HG03139 (cell line): ENCODE results near the gene EIF4E1B.

Experiments
- ATAC-seq: cut with Tn5 transposase; IDR thresholded peaks from one replicate; pipeline ENCODE4 v1.9.1; 2021; ENCODE audit not compliant: unreplicated experiment

Gene EIF4E1B

DNA sequence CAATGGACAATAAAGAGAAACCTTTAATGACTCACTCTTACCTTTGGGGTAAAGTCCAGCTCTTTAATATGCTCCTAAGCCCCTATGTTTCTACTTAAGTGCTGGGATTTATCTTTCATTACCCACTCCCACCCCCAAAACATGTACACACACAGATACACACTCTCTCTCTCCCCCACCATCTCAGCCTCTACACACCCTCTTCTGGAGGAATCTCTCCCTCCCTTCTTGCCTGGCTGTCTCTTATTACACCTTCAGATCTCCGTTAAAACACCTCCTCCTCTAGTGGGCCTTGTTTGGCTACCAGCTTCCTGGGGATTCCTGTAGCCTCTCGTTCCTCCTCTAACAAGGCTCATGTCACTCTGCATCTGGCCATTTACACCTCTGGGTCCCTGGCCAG is 27.4 kb upstream of the EIF4E1B start:
- no peak for ATAC-seq

DNA sequence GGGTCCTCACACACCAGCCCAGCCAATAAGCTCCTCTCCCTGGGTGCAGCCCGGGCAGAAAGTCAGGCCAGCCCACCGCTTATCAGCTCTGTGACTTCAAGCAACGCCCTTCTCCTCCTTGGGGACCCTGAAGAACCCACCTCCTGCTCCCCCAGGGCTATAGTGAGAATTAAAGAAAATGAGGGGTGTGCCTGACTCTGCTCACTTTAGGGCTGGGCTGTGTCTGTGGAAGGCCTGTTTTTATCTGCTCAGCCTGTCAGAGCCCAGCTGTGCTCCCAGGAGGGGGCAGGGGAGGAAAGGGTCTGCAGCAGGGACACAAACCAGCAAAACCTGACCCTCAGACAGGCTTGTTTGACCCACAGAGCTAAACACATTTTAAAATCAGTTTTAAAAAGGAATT is 24.4 kb upstream of the EIF4E1B start:
- ATAC-seq: no peak

DNA sequence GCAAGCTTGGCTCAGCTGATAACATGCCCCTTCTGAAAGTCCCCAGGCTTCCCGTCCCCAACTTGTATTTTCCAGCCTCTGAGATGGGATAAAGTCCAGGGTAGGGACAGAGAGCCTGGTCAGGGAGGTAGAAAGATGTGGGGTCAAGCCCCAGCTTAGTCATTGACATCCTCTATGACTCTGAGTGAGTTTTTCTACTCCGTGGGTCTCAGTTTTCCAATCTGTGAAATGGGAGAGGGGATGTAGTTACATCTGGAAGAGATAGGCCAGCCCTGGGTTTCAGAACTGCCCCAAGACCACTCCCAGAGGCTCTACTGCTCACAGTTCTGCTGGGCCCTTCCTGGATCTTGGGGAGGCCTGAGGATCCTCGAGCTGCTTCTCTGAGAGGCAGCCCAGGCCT is 23.6 kb upstream of the EIF4E1B start:
- ATAC-seq: no peak

DNA sequence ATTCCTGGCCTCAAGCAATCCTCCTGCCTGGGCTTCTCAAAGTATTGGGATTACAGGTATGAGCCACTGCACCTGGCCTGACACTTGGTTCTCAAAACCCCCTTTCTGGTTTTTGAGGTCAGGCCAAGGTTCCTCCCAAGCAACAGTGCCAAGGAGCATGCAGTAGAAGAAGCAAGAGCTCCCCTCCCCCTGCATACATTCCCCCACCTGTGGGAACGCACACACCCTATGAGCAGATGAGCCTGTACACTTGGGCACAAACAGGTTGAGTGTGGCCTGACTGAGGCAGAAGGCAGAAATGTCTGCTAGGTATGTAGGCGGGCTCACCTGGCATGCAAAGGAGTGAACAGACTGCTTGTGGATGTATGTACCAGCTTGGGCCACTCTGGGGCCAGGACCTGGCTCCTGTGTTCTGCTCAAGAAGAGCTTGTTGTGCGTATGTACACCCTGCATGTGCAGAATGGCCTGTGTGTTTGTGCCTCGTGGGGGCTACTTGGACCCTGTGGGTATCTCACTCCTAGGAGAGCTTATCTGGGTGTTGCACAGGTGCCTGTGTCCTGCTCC is 22.3 kb upstream of the EIF4E1B start:
- no peak for ATAC-seq

DNA sequence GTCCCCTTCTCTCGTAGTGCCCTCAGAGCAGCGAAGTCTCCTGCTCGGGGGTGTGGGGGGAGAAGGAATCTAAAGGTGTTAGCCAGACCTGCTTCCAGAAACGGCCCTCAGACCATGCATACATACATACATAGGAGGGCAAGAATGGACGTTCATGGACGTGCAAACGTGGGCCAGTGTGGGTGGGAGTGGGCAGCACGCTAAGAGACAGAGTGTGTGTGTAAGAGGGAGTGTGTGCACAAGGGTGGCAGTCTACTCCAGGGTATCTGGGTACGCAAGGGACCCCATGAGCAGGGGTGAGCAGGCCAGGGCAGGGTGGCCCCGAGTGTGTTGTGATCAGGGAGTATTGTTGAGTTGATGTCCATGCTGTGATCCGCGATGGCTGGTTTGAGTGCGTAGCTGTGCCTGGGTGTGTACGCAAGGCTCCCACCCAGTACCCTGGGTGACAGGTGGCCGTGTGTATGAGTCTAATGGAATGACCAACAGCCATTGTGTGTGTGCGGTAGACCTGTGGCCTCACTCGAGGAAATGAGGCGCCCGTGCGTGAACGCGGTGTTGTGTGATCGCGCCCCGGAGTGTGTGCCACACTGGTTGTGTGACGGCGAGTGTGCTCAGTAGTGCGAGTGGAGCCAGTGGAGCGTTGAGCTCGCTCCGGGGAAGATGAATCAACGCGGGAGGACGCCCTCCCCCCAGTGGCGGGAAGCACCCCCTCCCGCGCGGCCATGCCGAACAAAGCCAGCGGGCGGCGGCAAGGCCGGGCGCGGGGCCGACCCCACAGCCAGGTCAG is 21.3 kb upstream of the EIF4E1B start:
- peak; percentile 28 for ATAC-seq

DNA sequence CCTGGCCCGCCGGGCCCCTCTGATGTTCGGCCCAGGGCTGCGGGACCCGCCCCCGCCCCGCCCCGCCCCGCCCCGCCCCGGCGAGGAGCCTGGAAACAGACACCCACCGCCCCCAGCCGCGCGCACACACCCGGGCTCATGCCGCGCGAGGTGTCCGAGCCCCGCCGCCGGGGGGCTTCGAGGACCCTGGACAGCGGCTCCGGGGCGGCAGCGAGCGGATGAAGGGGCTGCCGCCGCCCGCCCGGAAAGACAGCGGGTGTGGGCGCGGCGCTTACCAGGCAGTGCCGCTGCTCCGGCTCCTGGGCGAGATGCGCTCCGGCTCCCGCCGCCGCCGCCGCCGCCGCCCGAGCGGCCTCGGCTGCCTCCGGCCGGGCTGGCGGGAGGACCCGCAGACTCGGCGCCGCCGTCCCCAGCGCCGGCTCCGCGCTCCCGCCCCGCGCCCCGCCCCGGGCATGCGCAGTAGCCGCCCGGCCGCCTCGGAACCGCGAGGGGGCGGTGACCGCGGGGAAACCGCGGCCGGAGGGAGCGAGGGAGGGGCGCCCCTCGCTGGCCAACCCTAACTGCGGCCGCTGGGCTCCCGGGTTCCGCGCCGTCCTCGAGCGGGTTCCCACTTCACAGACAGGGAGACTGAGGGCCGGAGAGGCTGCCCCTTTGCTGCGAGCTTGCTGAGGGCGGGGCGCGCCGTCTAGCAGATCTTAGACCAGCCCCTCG is 20.6 kb upstream of the EIF4E1B start, which contains the start of gene GPRIN1:
Gene GPRIN1, minus strand, starts transcription at position 433 of the 711 bp plus-strand sequence. CDS start 10,322 bp downstream, outside the sequence.
- peak; percentile 59 for ATAC-seq

DNA sequence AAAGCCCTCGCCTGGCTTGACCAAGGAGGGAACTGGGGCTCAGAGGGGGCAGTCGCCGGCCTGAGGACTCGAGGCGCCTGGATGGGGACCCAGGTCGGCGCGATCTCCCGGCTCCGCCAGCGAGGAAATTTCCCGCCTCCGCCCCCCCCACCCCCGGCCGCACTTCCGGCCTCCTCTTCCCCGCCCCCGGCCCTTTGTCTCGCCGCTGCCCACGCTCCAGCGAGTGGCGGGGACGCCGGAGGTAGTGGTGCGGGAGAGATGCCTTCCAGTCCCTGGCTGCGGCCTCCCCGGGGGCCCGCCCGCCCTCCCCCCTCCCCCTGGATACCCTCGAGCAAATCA is 20.1 kb upstream of the EIF4E1B start:
- ATAC-seq: no peak

DNA sequence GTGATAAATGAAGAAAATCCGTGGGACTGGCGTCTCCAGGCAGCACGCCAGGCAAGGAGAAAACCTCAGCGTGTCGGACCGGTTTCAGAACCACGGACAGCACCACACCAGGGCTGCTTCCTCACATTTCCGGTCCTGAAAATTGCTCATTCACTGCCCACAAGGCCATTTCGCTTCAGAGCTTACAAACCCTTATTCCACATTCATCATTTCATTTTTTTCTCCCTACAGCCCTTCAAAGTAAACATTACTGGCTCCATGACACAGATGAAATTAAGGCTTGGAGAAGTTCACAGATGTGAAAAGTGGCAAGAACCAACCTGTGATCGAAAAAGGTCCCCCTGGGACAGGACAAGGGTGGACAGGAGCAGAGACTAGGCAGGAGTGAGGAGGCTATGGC is 19.0 kb upstream of the EIF4E1B start:
- no peak for ATAC-seq

DNA sequence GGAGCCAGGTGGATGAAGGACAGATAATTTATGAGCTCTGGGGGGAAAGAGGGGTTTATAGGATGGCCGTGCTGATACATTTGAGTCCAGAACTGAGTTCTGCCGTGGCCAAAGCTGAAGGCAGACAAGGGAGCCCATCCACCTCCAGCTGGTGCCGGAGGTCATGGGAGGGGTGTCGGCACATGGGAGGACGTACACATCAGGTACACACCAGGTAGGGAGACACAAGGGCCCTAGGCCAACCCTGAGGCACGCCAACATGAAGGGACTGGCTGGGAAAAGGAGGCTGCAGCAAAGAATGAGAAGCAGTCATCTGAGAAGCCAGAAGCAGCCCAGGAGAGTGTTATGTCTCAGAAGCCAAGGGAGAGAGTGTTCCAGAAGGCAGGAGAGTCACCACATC is 18.5 kb upstream of the EIF4E1B start:
- no peak for ATAC-seq

DNA sequence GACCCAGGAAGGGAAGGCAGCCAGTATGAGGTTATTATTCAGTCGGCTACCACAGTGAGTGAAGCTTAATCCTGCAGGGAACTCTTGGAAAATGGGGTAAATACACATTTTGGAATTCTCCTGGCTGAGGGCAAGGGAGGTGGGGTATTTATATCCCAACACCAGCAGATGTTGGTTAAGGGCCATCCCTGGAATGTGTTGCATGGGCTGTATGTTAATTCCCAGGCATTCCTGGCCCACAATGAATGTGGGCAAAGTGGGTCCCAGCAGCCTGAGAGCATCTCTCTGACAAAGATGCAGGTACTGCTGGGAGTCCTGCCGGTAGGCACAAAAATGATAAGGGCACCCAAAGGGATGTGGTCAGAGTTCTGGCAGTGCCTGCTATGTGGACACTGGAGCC is 17.6 kb upstream of the EIF4E1B start:
- ATAC-seq: no peak

DNA sequence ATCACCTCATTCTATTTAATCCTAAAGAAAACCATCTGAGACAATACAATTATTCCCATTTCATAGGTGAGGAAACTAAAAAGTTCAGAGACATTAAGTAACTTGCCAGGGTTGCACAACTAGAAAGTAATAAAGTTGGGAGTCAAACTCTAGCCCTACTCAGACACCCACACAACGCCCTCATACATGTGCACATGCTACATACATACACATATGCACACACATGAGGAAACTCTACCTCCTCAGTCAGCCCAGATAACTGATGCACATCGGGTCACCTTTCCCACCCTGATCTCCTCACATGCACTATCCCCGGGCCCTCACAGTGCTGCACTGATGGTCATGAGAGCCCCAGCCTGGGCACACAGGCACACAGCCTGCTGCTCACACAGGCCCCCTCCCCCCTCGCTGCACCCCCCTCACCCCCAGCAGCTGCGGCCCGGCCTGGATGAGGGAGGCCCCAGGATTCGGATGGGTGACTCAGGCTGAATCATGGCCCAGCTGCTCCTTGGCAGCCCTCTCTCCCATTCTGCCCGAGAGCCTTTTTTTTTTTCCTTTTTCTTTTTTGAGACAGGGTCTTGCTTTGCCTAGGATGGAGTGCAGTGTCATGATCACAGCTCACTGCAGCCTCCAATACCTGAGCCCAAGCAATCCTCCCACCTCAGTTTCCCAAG is 15.5 kb upstream of the EIF4E1B start:
- no peak for ATAC-seq

DNA sequence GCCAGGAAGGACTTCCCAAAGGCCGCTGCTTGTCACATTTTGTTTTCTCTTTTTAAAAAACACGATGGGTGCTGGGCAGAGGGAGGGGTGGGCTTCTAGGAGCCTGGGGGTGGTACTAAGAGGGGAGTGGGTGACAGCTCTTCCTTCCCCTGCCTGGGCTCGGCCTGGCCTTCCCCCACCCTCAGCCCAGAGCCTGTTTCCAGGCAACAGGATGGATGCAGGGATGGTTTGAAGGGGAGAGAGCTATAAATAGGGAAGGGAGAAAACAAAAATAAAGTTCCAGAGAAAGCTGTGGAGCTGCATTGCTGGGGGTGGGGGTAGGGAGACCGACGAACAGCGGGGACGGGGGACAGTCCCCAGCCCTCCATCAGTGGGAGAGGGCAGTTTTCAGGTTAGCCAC is 14.0 kb upstream of the EIF4E1B start:
- no peak for ATAC-seq

DNA sequence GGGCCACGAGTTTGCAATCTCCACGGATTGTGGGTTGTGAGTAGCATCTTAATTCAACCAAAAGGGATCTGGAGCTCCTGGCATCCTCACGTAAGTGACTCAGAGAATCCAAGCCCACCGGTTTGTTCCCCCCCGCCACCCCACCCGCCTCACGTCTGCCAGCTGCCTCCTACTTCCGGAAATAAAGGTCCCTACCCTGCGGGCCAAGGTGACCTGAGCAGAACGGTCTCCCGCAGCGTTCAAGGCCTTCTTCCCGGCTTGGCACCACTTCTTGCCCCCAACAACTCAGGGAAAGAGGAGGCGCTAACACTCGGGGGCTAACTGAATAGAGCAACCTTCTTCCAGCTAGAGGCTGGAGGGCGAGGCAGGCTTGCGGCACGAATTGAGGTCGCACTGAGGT is 11.7 kb upstream of the EIF4E1B start:
- ATAC-seq: no peak

DNA sequence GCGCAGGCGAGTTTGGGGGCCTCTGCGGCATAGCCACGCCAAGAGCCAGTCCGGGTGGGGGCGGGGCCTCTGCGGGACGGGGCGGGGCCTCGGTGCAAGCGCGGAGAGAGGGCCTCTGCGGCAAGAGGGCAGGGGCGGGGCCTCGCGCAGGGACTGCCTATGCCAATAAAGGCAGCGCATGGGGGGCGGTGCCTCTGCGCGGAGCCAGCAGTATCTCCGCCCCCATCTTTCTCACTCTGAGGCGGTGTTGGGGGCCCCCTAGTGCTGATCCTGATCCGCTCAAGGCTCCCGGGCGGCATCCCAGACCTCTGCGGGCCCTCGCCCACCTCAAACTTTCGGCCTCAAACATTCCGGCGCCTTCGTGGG is 11.3 kb upstream of the EIF4E1B start:
- no peak for ATAC-seq

DNA sequence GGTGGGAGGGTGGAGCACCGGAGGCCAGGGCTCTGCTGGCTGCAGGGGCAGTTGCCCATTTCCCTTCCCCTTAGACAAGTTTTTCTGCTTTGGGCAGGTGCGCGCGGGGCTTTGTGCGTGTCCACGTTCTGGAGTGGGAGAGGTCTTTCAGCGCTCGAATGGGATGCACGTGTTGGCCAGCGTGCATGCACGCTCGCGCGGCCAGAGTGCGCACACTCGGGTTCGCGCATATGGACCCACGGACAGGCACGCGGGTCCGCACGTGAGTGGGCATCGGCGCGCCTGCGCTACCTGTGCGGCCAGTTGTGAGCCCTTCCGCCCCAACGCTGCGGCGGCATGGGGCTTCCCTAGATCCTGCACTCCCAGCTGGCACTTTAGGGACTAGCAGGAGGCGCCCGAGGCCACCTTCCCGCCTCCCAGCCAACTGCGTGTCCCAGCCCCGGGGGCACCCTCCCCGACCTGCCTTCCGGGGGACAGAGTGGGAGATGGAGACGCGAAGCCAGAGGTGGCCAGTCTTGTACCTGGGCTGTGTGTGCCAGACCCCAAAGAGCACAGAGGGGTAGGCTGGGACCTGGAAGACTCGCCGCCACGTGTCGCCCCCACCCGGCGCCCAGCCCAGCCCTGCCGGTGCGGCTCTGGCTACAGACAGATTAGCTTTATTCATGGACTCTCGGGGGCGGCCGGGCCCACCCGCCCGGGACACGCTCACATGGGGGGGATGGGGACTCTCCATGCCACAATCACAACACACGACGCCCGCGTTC is 10.7 kb upstream of the EIF4E1B start:
- no peak for ATAC-seq

DNA sequence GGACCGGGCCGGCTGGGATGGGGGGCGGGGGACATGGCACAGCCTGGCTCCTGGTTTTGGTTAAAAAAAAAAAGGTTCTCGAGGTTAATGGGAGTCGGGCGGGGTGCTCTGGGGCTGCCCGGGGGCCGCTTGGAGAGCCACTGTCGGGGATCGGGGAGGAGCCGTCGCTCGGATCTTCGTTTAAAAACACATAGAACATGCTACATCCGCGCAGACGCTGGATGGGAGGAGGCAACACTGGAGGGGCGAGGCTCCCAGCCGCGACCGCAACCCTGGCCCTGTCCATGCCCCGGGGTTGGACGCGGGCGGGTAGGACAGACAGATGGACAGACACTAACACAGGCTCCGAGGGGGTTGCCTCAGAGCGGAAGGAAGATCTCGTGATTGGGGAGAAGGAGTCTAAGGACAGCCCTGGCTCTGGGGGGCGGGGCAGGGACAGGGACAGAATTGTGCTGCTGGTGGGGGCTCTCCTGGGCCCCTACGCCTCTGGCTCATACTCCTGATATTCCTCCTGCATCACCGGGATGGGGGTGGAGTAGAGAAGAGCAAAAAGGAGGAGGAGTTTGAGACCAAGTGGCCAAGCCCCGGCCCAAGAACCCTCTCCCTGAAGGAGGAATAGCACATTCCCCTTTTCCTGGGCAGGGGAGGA is 10.0 kb upstream of the EIF4E1B start:
- no peak for ATAC-seq

DNA sequence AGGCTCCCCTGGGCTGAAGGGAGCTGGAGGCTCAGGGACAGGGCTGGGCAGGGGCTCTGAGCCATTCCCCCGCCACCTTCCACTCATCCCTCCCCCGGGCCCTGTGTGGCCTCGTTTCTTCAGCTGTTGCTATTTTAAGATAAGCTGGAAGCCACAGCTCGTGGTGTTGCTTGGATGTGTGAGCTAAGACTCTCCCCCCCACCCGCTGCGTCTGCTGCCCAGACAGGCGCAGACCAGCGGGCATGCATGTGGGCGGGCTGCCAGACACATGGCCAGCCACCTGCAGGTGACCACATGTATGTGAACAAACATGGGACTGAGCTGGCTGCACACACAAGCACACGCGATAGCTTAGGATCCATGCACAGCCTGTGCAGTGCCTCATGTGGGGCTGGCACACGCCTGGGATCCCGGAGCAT is 8.8 kb upstream of the EIF4E1B start:
- no peak for ATAC-seq

DNA sequence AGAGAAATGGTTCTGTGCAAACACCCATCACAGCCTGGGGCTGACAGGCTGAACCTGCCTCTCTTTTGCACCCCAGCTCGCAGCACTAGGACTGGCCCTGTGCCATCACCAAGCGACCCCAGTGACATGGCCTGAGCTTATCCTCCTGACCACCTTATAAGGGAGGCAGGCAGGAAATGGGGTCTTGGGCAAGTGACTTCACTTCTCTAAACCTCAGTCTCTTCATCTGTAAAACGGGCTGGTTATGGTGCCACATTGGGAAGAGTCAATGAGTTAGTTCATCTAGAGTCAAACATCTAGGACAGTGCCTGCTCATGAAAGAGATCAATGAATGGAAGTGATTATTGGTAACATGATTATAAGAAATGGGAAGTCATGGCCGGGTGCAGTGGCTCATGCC is 6.3 kb upstream of the EIF4E1B start:
- ATAC-seq: no peak

DNA sequence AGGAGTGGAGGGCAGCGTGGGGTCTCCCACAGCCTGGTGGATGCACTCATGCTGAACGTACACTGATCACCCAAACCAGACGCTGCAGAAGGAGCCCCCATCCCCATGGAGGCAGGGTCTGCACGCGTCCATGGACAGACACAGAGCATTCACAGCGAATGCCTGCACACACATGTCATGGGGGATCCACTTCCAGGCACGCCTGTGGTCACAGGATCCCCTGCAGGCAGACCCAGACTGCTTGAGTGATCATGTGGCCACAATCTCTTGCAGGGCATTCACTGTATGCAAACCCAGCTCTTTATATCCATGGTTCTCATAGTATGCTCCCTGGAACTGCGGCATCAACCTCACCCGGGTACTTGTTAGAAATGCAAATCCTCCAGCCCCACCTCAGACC is 5.5 kb upstream of the EIF4E1B start:
- ATAC-seq: no peak

DNA sequence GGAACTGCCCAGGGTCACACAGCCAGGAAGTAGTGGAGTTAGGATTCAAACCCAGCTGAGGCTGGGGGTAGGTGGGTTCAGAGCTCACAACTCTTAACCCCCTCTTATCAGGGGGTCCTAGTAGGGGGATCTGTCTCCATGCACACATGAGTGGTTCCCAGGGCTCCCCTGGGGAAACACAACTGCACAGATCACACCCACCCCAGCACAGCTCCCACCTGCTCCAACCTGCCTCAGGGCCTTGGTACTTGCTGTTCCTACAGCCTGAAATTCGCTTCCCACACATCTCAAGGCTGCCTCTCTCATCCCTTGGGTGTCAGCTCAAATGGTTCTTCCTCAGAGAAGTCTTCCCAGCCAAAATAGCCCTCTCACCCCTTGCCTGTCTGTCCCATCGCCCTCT is 5.0 kb upstream of the EIF4E1B start:
- no peak for ATAC-seq
